Brain microvascular endothelial cell (primary cell): ENCODE data around the gene SLC16A11.
A peak's percentile ranks its signal among the peaks of the same experiment; 100 is the strongest.

ENCODE experiments used
- DNase-seq: peaks from one replicate; pipeline ENCODE4 v3.0.0-alpha.2; 2020
- H3K27ac ChIP-seq: fragments of 250-450 bp; sonication (Bioruptor Pico); 2 replicates; pipeline ENCODE4 v1.5.1; 2020; ENCODE audit warnings: mild to moderate bottlenecking, moderate library complexity
- H3K27me3 ChIP-seq: fragments of 250-450 bp; sonication (Bioruptor Pico); replicated peaks from 2 replicates; pipeline ENCODE4 v1.5.1; 2020; ENCODE audit warnings: mild to moderate bottlenecking
- H3K36me3 ChIP-seq: fragments of 250-450 bp; sonication (Bioruptor Pico); replicated peaks from 2 replicates; pipeline ENCODE4 v1.5.1; 2020; ENCODE audit warnings: mild to moderate bottlenecking
- H3K4me3 ChIP-seq: 2 replicates; pipeline ENCODE4 v1.5.1; 2011; ENCODE audit warnings: low read depth, mild to moderate bottlenecking, control low read depth, low read length, moderate library complexity
- CTCF ChIP-seq: IDR thresholded peaks from 2 replicates; pipeline ENCODE4 v1.5.1; 2011; ENCODE audit warnings: low read depth, mild to moderate bottlenecking, moderate library complexity, low read length, control low read depth, inconsistent platforms; ENCODE audit errors: missing control alignments
- in situ Hi-C: cut with HindIII; loops from 2 replicates; pipeline ENCODE4 v1.10.0; 2017; ENCODE audit warnings: low sequenced_read_pairs, low pct_ligation_motif_present

SLC16A11 gene

GRCh38 chr17:7010523-7010922, 33.4 kb downstream of the SLC16A11 start:
- TF ChIP-seq CTCF: no peak
- in situ Hi-C loops: no loop called here
- H3K4me3 ChIP-seq: no peak overlapping the region
- no peaks in the 10 kb centered on the region for H3K36me3 ChIP-seq
- no peaks in the 10 kb centered on the region for H3K27me3 ChIP-seq
- DNase-seq: no peak
- no peak overlapping the region for H3K27ac ChIP-seq

- no peak for DNase-seq
Measured at GRCh38 chr17:7007143-7007542, 36.7 kb downstream of the SLC16A11 start.

GRCh38 chr17:7005716-7006115, 38.2 kb downstream of the SLC16A11 start:
- in situ Hi-C loops: no loop called here
- Histone ChIP-seq H3K27ac (no peak overlapping the region), H3K27me3 (no peaks in the 10 kb centered on the region), H3K36me3 (peaks cover 20% of the 10 kb centered on the region), H3K4me3 (no peak overlapping the region)
- no peak for TF ChIP-seq CTCF
- DNase-seq: no peak

More at GRCh38 chr17:7007143-7007542, 36.7 kb downstream of the SLC16A11 start:
- Histone ChIP-seq H3K36me3 (peaks cover 10% of the 10 kb centered on the region), H3K4me3 (no peak overlapping the region), H3K27ac (no peak overlapping the region), H3K27me3 (no peaks in the 10 kb centered on the region)
- TF ChIP-seq CTCF: no peak
- in situ Hi-C loops: no loop called here

GRCh38 chr17:7004398-7005253, 39.3 kb downstream of the SLC16A11 start:
- H3K27ac ChIP-seq: no peak overlapping the region
- in situ Hi-C loops: no loop called here
- H3K36me3 ChIP-seq: peaks cover 20% of the 10 kb centered on the region
- no peak overlapping the region for H3K4me3 ChIP-seq
- peak; percentile 70 for TF ChIP-seq CTCF
- DNase-seq: peak; percentile 43
- no peaks in the 10 kb centered on the region for H3K27me3 ChIP-seq

- TF ChIP-seq CTCF: no peak
- Histone ChIP-seq H3K36me3 (peaks cover 26% of the 10 kb centered on the region), H3K4me3 (no peak overlapping the region), H3K27me3 (no peaks in the 10 kb centered on the region), H3K27ac (no peak overlapping the region)
- in situ Hi-C loops: no loop called here
- DNase-seq: no peak
Measured at GRCh38 chr17:7003745-7004144, 40.1 kb downstream of the SLC16A11 start.
